AG04450 (cell line): ENCODE measurements around the gene CNTN3. TPM values are rescaled to one million over a fixed set of nuclear protein-coding genes. Genes with fewer than 3 reads are reported as not detected.
A peak's percentile ranks its signal among the peaks of the same experiment; 100 is the strongest.

ENCODE experiments used
- CTCF ChIA-PET: fragments of 300-600, 350-600 bp; formaldehyde crosslinking; extraction: SDS; loops from one replicate; lab custom pipeline; 2022; ENCODE audit warnings: antibody characterized with exemption, inconsistent platforms; lab: Charles Lee
- POLR2A ChIA-PET: fragments of 350-600 bp; formaldehyde crosslinking; extraction: SDS; loops from one replicate; lab custom pipeline; 2021; ENCODE audit warnings: antibody characterized with exemption, inconsistent platforms; lab: Yijun Ruan, JAX
- DNase-seq: peaks from one replicate; pipeline ENCODE4 v3.0.0-alpha.2; 2011; ENCODE audit warnings: low read depth, low spot score
- H3K27ac ChIP-seq: one replicate; pipeline ENCODE4 v1.5.1; 2012; ENCODE audit warnings: low read depth, low read length, control low read depth
- H3K27me3 ChIP-seq: one replicate; pipeline ENCODE4 v1.6.0; 2012; ENCODE audit warnings: low read length; ENCODE audit not compliant: control insufficient read depth, insufficient read depth
- H3K4me3 ChIP-seq: 2 replicates; pipeline ENCODE4 v1.5.1; 2011; ENCODE audit warnings: mild to moderate bottlenecking, low read depth, low read length, control low read depth
- H3K9me3 ChIP-seq: 2 replicates; pipeline ENCODE4 v1.5.1; 2012; ENCODE audit warnings: low read length; ENCODE audit not compliant: control insufficient read depth, insufficient read depth
- polyA plus RNA-seq: library from polyadenylated mRNA; depleted of rRNA; stranded (reverse); fragments of >200 nt; gene quantifications from 2 replicates; pipeline ENCODE4 v1.2.3, GENCODE V29; 2011
- TF ChIP-seq, protein P1 (sequence below): IDR thresholded peaks from 2 replicates; pipeline ENCODE4 v1.5.1; 2011; ENCODE audit warnings: low read depth, low read length, control low read depth, inconsistent platforms

The CNTN3 gene
- polyA plus RNA-seq, 1 experiment: 4.9 TPM

DNA sequence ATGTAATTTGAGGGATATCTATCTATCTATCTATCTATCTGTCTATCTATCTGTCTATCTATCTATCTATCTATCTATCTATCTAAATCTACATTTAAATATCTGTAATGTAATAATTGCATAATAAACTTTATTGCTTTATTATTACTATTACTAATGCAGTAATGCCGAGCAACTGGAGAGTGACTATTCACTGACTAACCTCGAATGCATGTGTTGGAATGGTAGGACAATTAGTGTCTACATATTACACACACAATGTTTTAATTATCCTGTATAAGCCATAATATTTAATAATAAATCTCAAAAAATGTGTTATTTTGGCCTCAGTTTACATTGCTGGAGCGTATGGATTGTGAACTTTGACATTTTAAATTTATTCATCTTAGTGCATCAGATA lies 25.2 kb upstream of the CNTN3 start:
- POLR2A ChIA-PET: no interaction called here
- Histone ChIP-seq H3K27me3 (no peaks in the 10 kb centered on the region), H3K4me3 (no peak overlapping the region), H3K27ac (no peak overlapping the region), H3K9me3 (no peaks in the 10 kb centered on the region)
- CTCF ChIA-PET: no interaction called here
- DNase-seq: no peak
- TF ChIP-seq, protein P1, sequence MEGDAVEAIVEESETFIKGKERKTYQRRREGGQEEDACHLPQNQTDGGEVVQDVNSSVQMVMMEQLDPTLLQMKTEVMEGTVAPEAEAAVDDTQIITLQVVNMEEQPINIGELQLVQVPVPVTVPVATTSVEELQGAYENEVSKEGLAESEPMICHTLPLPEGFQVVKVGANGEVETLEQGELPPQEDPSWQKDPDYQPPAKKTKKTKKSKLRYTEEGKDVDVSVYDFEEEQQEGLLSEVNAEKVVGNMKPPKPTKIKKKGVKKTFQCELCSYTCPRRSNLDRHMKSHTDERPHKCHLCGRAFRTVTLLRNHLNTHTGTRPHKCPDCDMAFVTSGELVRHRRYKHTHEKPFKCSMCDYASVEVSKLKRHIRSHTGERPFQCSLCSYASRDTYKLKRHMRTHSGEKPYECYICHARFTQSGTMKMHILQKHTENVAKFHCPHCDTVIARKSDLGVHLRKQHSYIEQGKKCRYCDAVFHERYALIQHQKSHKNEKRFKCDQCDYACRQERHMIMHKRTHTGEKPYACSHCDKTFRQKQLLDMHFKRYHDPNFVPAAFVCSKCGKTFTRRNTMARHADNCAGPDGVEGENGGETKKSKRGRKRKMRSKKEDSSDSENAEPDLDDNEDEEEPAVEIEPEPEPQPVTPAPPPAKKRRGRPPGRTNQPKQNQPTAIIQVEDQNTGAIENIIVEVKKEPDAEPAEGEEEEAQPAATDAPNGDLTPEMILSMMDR: no peak

DNA sequence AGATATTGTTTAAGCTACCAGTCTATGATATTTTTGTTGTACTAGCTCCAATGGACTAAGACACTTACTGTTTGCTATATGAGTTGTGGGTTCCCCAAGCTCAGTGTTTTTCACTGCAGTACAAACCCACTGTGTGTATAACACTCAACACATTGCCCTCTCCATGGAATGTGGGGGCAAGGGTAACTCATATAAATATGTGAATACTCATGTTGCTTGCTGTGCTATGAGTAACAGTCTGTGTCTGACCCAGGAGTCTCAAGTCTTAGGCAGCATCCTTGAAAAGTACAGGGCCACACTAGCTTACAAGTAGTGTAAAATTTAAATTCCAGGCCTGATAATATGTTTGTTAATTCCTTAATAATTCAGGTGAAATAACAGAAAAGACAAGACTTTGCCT lies 22.5 kb upstream of the CNTN3 start:
- no peak for DNase-seq
- H3K9me3 ChIP-seq: no peaks in the 10 kb centered on the region
- POLR2A ChIA-PET: no interaction called here
- TF ChIP-seq, protein P1: no peak
- H3K4me3 ChIP-seq: no peak overlapping the region
- H3K27me3 ChIP-seq: no peaks in the 10 kb centered on the region
- CTCF ChIA-PET: no interaction called here
- no peak overlapping the region for H3K27ac ChIP-seq

DNA sequence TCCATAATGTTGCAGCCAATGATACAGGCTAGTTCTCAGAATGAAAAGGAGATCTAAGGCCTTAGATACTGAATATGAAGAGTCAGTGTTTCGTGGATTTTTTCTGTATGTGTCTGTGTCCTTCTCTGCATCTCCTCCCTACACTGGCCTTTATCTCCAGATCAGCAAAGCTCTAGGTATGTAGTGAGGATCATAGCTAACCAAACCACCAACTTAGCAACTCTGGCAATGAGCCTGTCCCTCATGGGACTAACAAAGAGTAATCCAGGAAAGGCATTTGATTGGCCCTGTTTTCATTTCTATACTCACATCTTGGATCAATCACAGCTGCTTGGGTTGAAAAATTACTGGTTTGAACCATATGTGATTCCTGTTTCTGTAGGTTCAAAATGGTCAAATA lies 18.6 kb upstream of the CNTN3 start:
- Histone ChIP-seq H3K27ac (no peak overlapping the region), H3K27me3 (no peaks in the 10 kb centered on the region), H3K9me3 (no peaks in the 10 kb centered on the region), H3K4me3 (no peak overlapping the region)
- TF ChIP-seq, protein P1: no peak
- DNase-seq: no peak
- ChIA-PET POLR2A (no interaction called here), CTCF (interaction anchor here (1.2 to 1.3 kb wide), 3 partner anchors 9 to 366 kb away, joined by 3 read pairs; no protein-coding TSS in a partner anchor)

DNA sequence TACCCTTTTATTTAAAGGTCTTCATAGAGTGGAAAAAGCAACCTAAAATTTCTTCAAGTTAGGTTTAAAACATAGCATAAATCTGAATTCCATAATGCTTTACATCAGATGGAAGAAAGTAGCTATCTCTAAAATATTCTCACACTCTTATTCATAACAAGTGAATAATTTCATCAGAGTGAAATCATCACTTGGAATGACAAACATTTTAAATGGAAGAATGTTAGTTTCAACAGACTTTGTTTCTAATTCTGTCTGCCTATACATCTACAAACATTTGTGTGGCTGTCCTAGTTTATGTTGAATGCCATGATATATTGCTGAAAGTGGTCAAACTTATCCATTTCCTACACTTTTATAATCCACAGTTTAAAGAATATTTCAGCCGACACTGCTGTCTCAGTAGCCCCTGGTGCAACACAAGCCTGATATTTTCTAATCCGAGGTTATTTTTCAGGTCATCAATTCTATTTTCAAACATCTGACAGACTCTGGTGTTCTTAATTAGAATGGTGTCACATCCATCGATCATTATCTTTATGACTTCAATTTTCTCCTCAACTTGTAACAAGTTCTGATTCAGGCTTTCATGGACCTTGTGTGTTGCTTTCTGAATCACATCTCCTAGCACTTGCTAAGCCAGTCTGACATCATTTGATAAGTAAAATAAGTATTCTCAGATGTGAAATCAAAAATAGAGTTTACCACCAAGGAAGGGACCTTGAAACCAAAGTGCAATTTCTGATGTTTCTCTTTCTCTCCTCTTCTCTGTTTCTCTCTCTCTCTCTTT lies 17.1 kb upstream of the CNTN3 start:
- H3K27me3 ChIP-seq: no peaks in the 10 kb centered on the region
- TF ChIP-seq, protein P1: no peak
- ChIA-PET POLR2A (no interaction called here), CTCF (interaction anchor here (0.9 kb wide), 1 partner anchor 363 kb away, joined by 3 read pairs; no protein-coding TSS in a partner anchor)
- H3K27ac ChIP-seq: no peak overlapping the region
- H3K4me3 ChIP-seq: no peak overlapping the region
- H3K9me3 ChIP-seq: no peaks in the 10 kb centered on the region
- no peak for DNase-seq

DNA sequence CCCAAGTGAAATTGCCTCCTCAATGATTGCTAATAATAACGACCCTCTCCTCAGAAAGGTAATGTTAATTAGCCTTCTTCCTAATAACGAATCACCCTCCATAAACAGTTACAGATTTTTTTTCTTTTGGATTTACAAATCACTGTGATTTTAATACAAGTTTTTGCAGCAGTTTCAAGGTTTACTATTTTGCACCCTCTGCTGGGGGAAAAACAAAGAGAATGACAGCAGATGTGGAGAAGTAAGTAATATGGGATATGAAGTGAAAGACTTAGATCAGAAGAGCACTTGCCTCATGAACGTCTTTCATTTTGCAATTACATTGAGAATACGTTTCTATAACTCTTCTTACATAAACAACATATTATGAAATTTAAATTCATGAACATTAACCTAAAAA lies 16.1 kb upstream of the CNTN3 start:
- ChIA-PET POLR2A (no interaction called here), CTCF (interaction anchor here (0.9 kb wide), 1 partner anchor 362 kb away, joined by 3 read pairs; no protein-coding TSS in a partner anchor)
- TF ChIP-seq, protein P1: peak; percentile 52
- Histone ChIP-seq H3K27ac (no peak overlapping the region), H3K9me3 (no peaks in the 10 kb centered on the region), H3K27me3 (no peaks in the 10 kb centered on the region), H3K4me3 (no peak overlapping the region)
- no peak for DNase-seq
